ENCODE results near the gene PSMA1.

GRCh38 chr11:14513800-14514199, 6.4 kb downstream of the PSMA1 start:
- no peak for TF ChIP-seq EZH2 (IDR thresholded peaks at IDR 0.05; ENCODE audit: low read length, missing control alignments)
- no peak for TF ChIP-seq CTCF (conservative IDR thresholded peaks at IDR 0.05 in 1 of 2, IDR thresholded peaks at IDR 0.05 in 1 of 2; ENCODE audit: low read depth in 1 of 2, low read length in 2 of 2)

Data from fibroblast of lung (primary cell).